ENCODE data around the gene IFFO2. TPM values are rescaled to one million over a fixed set of nuclear protein-coding genes. Genes with fewer than 3 reads are reported as not detected.

The IFFO2 gene
- total and polyA plus RNA-seq, 2 of the 13 experiments (the other 11 are each of a cell fraction or from before 2014, with no cell fraction given) = 7.3 to 16.7 TPM

DNA sequence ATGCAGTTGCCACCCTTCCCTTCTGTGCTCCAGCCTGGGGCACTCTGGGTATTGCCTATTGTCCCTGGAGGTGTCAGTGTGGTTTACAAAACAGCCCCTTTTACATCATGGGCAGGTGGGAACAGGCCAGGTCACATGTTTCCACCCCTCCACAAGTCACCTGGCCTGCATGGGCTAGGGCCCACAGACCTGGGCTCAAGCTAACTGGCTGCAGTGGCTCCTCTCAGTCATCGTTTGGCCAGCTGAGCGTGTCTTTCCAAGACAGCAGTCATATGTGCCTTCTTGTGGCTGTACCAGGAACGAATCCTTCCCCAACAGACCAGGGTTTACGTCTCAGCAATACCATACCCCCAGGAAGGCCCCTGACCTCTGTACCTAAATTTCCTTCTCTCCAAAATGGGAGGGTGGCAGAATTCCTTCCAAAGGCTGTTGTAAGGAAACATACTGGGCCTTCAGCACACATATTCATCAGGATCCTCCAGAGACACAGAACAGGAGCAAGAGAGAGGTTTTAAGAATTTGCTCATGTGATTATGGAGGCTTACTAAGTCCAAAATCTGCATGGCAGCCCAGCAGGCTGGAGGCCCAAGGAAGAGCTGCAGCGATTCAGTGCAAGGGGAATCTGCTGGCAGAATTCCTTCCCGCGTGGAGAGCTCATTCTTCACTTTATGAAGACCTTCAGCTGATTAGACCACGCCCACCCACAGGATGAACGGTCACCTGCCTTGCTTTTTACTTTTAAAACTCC is 86.5 kb downstream of the IFFO2 start:
- TSS peak; percentile 14 for BruUV-seq (replicated peaks)
- H3K27ac ChIP-seq (ENCODE audit: extremely low read length, insufficient read depth, low read length) = no peak overlapping the region
- H3K9ac ChIP-seq (ENCODE audit: insufficient read depth, low read depth, low read length) = no peak overlapping the region
- DNase-seq (ENCODE audit: low spot score) (no peak), ATAC-seq (peak; percentile 2), FAIRE-seq (no peak)
- TF ChIP-seq ZBTB38 (CRISPR knock-in tag; IDR thresholded peaks at IDR 0.05) (no peak), KDM2A (CRISPR knock-in tag; IDR thresholded peaks at IDR 0.05; ENCODE audit: borderline replicate concordance, low read depth) (peak; percentile 29; the same call in 1 of the 2 replicates), POLR2G (IDR thresholded peaks at IDR 0.05; ENCODE audit: low read depth, low read length) (peak; percentile 40; the same call in 1 of the 2 replicates), HNRNPUL1 (IDR thresholded peaks at IDR 0.05; ENCODE audit: low read depth, low read length) (no peak), ZNF577 (CRISPR knock-in tag; IDR thresholded peaks at IDR 0.05; ENCODE audit: borderline replicate concordance, low read depth) (no peak), REL (CRISPR knock-in tag; conservative IDR thresholded peaks at IDR 0.05) (no peak), ATM (IDR thresholded peaks at IDR 0.05; ENCODE audit: borderline replicate concordance) (no peak), AGO2 (optimal IDR thresholded peaks at IDR 0.05; ENCODE audit: low read depth, low read length) (peak; percentile 9), ZNF619 (CRISPR knock-in tag; IDR thresholded peaks at IDR 0.05) (no peak), DRAP1 (CRISPR knock-in tag; IDR thresholded peaks at IDR 0.05) (no peak), RBM22 (optimal IDR thresholded peaks at IDR 0.05; ENCODE audit: low read length) (peak; percentile 54), ZNF792 (CRISPR knock-in tag; IDR thresholded peaks at IDR 0.05) (no peak), ZNF75D (CRISPR knock-in tag; IDR thresholded peaks at IDR 0.05; ENCODE audit: borderline replicate concordance) (no peak), AKAP8 (CRISPR knock-in tag; IDR thresholded peaks at IDR 0.05) (0 out of 2 replicates have a peak, but pooled peaks have one; percentile 47), TCF7L2 (IDR thresholded peaks at IDR 0.05; ENCODE audit: low read depth, low read length) (no peak), PRDM4 (CRISPR knock-in tag; IDR thresholded peaks at IDR 0.05; ENCODE audit: borderline replicate concordance) (no peak), KAT8 (CRISPR knock-in tag; IDR thresholded peaks at IDR 0.05) (no peak)
- CTCF ChIA-PET (ENCODE audit: low intra/inter-chr PET ratio, low total read pairs) = no interaction called here
- no peak overlapping the region for H2AFZ ChIP-seq (ENCODE audit: low read length)
- H3K4me3 ChIP-seq (replicated peaks in 1 of 3; ENCODE audit: insufficient read depth in 1 of 3, low read depth in 2 of 3, low read length in 3 of 3) = no peak overlapping the region
- peaks cover 1 to 22% of the 10 kb centered on the region in 2 experiments for H3K27me3 ChIP-seq (ENCODE audit: control insufficient read depth in 1 of 2, insufficient read depth in 2 of 2, low read length in 2 of 2)
- H3K9me3 ChIP-seq (ENCODE audit: low read length) = no peaks in the 10 kb centered on the region
- peaks cover 10% of the 10 kb centered on the region for H3K4me1 ChIP-seq (ENCODE audit: insufficient read depth, low read length)
- WGBS (ENCODE audit: low lambda C conversion rate) = 44% methylated on average over 9 of the region's 9 CpGs
- intact Hi-C loops (cut with micrococcal nuclease; ENCODE audit: unreplicated experiment) (no loop called here), in situ Hi-C loops (cut with HindIII; ENCODE audit: extremely low pct_ligation_motif_present, low pct_unique_long_range_greater_than_20kb) (no loop called here)
- peaks cover 11% of the 10 kb centered on the region; the same call in 1 of the 2 replicates for H4K20me1 ChIP-seq (ENCODE audit: insufficient read depth, low read length)
- no peaks in the 10 kb centered on the region for H3K79me2 ChIP-seq (ENCODE audit: insufficient read depth, low read length)
- POLR2A ChIA-PET = no interaction called here
- peaks cover 15 to 27% of the 10 kb centered on the region in 2 experiments for H3K36me3 ChIP-seq (replicated peaks in 1 of 2; ENCODE audit: control insufficient read depth in 1 of 2, insufficient read depth in 2 of 2, low read length in 2 of 2)
- no peak overlapping the region for H3K4me2 ChIP-seq (ENCODE audit: low read depth, low read length)
